WERI-Rb-1 (cell line): ENCODE measurements around the gene PANK4.

Experiments used
- DNase-seq: peaks from one replicate; pipeline ENCODE4 v3.0.0-alpha.2; 2020
- H3K27ac ChIP-seq: fragments of 250-450 bp; sonication (Bioruptor Pico); 2 replicates; pipeline ENCODE4 v1.5.1; 2020; ENCODE audit warnings: mild to moderate bottlenecking, moderate library complexity
- H3K27me3 ChIP-seq: fragments of 250-450 bp; sonication (Bioruptor Pico); 2 replicates; pipeline ENCODE4 v1.5.1; 2021; ENCODE audit warnings: mild to moderate bottlenecking, low read depth, moderate library complexity; ENCODE audit not compliant: insufficient read depth, severe bottlenecking
- H3K36me3 ChIP-seq: fragments of 250-450 bp; sonication (Bioruptor Pico); 2 replicates; pipeline ENCODE4 v1.5.1; 2020; ENCODE audit warnings: mild to moderate bottlenecking, moderate library complexity
- H3K4me3 ChIP-seq: 2 replicates; pipeline ENCODE4 v1.5.1; 2011; ENCODE audit warnings: low read depth, mild to moderate bottlenecking, control low read depth, low read length
- H3K9me3 ChIP-seq: fragments of 250-450 bp; sonication (Bioruptor Pico); 2 replicates; pipeline ENCODE4 v1.5.1; 2021; ENCODE audit warnings: mild to moderate bottlenecking, moderate library complexity; ENCODE audit not compliant: severe bottlenecking
- CTCF ChIP-seq: IDR thresholded peaks from 2 replicates; pipeline ENCODE4 v1.5.1; 2011; ENCODE audit warnings: low read depth, mild to moderate bottlenecking, control low read depth, inconsistent platforms, low read length

The PANK4 gene

GRCh38 chr1:2564006-2564814, 37.8 kb upstream of the PANK4 start:
- TF ChIP-seq CTCF: no peak
- H3K27ac ChIP-seq: no peak overlapping the region
- H3K36me3 ChIP-seq: no peaks in the 10 kb centered on the region
- no peak overlapping the region for H3K4me3 ChIP-seq
- DNase-seq: no peak
- H3K9me3 ChIP-seq: no peaks in the 10 kb centered on the region
- H3K27me3 ChIP-seq: no peaks in the 10 kb centered on the region

- no peak for DNase-seq
- Histone ChIP-seq H3K4me3 (no peak overlapping the region), H3K9me3 (no peaks in the 10 kb centered on the region), H3K27me3 (no peaks in the 10 kb centered on the region), H3K27ac (no peak overlapping the region), H3K36me3 (no peaks in the 10 kb centered on the region)
- TF ChIP-seq CTCF: no peak
Measured at GRCh38 chr1:2563205-2563604, 36.8 kb upstream of the PANK4 start.

GRCh38 chr1:2561898-2562895, 35.8 kb upstream of the PANK4 start:
- TF ChIP-seq CTCF: peak; percentile 61
- H3K4me3 ChIP-seq: no peak overlapping the region
- H3K27me3 ChIP-seq: no peaks in the 10 kb centered on the region
- H3K27ac ChIP-seq: no peak overlapping the region
- no peaks in the 10 kb centered on the region for H3K9me3 ChIP-seq
- no peak for DNase-seq
- H3K36me3 ChIP-seq: no peaks in the 10 kb centered on the region

GRCh38 chr1:2561446-2561845, 35.0 kb upstream of the PANK4 start:
- Histone ChIP-seq H3K9me3 (no peaks in the 10 kb centered on the region), H3K27ac (no peak overlapping the region), H3K36me3 (no peaks in the 10 kb centered on the region), H3K27me3 (no peaks in the 10 kb centered on the region), H3K4me3 (no peak overlapping the region)
- DNase-seq: no peak
- TF ChIP-seq CTCF: no peak

- H3K4me3 ChIP-seq: no peak overlapping the region
- no peak for TF ChIP-seq CTCF
- no peaks in the 10 kb centered on the region for H3K27me3 ChIP-seq
- no peaks in the 10 kb centered on the region for H3K9me3 ChIP-seq
- no peak for DNase-seq
- no peaks in the 10 kb centered on the region for H3K36me3 ChIP-seq
- H3K27ac ChIP-seq: no peak overlapping the region
Measured at GRCh38 chr1:2560299-2561073, 34.1 kb upstream of the PANK4 start.
